ENCODE measurements around the gene SSTR5.

The SSTR5 gene

DNA sequence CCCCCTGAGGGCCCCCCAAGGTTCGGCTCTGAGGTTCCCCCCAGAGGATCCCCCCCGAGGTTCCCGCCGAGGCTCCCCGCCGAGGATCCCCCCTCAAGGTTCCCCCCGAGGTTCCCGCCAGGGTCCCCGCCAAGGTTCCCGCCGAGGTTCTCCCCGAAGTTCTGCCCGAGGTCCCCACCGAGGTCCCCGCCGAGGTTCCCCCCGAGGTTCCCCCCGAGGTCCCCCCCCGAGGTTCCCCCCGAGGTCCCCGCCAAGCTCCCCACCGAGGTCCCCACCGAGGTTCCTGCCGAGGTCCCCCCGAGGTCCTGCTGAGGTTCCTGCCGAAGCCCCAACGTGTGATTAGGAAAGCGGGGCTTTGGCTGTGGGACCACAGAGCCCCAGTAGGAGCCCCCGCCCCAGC lies 32.2 kb upstream of the SSTR5 start:
- no peak for DNase-seq

DNA sequence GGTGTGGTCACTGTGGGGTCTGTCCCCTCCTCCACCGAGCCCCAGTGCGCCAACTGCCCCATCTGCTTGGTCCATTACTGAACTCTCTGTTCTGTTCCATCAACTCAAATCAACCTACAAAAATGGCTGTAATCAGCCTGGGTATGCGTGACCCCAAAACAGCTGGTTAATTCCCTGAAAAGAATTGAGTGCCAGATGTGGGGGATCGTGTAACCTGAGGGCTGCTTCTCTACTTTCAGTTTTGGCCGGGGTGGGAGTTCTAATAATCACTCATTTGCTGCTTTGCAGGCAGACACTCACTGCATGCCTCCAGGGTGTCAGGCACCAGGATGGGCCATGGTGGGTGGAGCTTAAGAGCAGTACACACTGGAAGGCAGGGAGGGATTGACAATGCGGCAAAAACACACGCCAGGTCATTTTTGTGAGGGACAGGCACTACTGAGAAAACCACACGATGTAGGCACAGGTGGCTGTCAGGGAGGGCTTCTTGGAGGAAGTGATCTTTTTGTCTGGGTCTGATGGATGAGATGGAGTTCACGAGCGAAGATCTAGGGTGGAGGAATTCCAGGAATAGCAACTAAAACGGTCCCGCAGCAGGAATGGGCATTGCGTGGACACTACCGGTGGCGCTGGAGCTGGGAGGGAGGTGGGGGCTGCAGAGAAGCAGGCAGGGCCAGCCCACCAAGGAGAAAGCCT lies 30.4 kb upstream of the SSTR5 start:
- no peak for DNase-seq

DNA sequence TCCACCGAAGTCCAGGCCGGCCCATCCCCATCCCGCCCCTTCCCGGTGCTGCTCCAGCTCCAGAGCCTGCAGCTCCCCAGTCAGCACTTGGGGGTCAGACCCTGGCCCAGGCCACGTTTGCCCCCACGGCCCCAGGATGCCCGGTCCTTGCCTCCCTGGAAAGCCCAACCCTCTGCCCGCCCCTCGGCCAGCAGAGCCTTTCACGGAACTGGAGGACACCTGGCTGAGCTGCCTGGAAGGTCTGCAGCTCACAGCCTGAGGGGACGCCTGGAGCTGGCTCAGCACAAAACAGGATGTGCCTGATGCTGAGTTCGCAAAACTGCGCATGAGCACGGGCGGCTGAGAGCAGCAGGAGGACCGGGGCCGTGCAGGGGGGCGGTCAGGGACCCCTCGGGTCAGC lies 29.7 kb upstream of the SSTR5 start:
- no peak for DNase-seq

DNA sequence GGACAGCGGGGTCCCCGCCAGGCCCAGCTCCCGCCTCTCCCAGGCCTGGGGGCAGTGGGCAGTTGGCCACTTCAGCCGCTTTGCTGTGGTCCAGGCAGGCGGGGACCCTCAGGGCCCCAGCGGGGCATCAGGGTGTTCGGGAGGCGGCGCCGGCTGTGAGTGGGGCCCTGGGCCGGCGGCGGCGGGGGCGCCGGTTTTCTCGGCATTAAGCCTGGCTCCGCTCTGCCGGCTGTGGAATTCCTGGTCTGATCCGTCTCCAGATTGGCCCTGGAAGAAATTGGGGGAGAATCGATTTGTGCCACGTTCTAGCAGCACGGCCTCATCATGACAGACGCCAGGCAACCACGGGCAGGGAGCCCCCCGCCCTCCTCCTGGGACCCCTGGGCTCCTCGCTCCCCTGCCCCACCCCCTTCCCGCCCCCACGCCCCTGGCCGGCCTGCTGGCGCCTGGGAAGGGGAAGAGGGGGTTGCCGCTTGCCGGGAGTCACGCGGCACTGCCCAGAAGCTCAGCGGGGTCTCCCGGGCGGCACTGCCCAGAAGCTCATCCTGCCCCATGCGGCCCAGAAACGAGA lies 28.6 kb upstream of the SSTR5 start:
- DNase-seq: no peak

DNA sequence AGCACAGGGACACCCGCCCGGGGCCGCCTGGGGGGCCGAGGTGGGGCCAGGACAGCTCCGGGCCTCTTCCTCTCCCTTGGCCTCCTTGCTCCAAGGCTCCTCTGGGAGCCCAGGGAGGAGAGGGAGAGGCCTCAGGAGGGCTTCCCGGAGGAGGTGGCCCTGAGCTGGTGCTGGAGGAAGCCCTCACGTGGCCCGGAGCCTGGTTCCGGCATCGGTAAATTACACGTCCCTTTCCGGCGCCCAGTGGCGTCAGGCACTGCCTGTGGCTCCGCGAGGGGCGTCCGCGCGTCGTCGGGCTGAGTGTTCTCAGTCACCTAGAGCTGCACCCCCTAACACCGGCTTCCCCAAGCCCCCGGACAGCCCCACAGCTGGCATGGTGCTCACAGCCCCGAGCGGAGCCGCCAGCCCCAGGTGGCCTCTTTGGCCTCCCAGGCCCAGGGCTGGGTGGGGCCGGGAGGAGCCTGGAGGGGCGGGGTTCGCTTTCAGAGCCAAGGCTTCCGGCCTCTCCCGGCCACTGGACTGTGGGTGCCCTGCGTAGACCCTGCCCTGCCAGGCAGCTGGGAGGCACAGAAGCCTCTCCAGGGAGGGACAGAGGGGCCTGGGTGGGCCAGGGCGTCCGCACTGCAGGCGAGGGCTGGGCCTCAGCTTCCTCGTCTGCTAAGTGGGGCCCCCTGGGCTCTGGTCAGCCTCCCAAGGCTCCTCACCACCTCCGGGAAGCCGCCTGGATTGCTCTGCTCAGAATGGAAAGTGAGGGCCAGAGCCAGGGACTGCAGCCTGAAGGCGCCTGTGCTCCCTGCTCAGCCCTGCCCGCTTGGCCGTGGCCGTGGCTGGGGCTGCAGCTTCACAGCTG lies 27.9 kb upstream of the SSTR5 start:
- DNase-seq: no peak

DNA sequence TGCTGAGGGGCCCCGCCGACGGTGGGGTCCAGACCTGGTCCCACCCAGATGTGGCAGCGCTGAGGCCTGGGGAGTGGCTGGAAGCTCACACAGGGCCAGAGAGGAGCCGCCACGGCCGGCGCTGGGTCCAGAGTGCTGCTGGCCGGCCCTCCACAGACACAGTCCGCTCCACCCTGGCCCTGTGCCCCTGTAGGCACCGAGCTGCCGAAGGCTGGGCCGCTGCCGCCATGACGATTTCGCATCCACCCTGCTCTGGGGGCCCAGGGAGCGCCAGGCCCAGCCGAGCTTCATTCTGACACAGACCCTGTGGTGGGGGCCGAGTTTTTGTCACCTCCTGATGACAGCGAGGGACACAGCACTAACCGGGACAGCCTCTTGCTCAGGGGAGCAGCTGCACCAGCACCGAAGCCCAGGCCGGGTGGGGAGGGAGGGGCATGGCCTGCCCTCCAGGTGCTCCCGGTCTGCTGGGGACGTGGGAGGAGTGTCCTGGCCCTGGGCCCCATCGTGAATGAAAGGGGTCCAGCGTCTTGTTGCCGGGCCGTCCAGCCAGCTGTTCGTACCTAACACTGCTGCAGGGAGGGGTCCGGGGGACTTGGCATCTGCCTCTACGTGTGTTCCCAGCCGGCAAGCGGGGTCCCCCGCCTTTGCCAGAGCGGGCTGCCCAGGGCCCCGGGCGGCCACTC lies 27.1 kb upstream of the SSTR5 start:
- no peak for DNase-seq

DNA sequence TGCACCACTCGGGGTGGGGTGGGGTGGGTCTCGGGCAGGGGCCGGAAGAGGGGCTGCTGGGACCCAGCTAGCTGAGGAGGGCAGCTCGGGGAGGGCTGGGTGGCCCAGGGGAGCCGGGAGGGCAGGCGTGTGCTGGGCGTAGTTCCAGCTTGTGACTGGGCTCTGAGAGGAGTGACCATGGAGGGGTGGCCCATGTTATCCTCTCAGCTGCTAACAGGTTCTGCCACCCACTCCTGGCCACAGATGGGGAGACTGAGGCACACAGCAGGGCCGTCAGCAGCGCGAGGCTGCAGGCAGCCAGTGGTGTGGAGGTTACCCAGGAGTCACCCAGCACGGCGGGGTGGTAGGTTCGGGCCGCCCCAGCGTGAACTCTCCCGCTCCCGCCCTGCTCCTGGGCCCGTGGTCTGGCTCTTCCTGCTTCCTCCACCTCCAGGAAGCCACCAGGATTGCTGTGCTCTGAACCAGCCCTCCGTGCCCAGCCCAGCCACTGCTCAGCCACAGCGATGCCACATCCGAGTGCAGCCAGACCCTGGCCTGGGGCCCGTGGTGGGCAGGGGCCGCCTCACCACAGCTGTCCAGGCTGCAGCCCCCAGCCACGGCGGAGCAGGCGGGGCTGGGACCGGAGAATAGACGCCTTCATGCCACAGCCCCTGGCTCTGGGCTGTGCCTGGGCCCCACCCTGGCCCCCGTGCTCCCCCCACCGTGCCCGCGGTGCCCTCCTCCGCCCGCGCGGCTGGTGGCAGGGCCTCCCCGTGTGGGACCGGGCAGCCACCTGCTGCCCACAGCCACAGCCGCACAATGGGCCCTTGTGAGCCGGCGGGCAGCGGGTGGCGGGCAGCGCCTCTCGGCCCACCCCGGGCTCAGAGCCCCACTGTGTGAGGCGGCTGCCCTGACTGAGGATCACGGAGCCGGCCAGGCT lies 26.3 kb upstream of the SSTR5 start:
- no peak for DNase-seq

DNA sequence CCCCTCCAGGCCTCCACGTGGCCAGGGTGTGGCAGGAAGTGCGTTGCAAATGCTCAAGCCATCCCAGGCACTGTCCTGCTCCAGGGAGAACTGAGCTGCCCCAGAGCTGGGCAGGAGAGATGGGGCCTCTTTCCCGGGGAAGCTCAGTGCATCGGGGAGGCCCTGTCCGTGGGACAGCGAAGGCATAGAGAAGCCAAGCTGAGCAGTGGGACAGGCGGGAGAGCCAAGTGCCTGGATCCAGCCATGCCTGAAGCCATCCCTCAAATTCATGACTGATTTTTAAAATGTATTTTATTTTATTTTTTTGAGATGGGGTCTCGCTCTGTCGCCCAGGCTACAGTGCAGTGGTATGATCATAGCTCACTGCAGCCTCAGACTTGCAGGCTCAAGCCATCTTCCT lies 25.4 kb upstream of the SSTR5 start:
- no peak for DNase-seq

DNA sequence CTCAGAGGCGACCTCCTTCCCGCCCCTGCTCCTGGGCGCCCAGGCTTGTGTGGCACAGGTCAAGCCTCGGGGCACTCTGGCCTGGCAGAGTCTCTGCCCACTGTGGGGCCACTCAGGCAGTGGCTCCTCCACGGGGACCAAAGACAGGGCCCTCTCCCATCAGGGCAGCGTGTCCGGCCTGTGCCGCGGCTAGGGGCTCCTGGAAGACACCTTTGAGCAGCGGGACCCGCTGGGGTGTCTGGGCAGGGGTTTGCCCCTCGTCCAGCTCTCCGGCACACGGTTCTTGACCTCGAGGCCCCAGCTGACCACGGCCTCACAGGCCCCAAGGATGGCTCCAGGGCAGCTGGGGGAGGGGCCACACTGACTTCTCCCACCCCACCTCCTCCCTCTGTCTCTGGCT lies 24.7 kb upstream of the SSTR5 start:
- DNase-seq: no peak

DNA sequence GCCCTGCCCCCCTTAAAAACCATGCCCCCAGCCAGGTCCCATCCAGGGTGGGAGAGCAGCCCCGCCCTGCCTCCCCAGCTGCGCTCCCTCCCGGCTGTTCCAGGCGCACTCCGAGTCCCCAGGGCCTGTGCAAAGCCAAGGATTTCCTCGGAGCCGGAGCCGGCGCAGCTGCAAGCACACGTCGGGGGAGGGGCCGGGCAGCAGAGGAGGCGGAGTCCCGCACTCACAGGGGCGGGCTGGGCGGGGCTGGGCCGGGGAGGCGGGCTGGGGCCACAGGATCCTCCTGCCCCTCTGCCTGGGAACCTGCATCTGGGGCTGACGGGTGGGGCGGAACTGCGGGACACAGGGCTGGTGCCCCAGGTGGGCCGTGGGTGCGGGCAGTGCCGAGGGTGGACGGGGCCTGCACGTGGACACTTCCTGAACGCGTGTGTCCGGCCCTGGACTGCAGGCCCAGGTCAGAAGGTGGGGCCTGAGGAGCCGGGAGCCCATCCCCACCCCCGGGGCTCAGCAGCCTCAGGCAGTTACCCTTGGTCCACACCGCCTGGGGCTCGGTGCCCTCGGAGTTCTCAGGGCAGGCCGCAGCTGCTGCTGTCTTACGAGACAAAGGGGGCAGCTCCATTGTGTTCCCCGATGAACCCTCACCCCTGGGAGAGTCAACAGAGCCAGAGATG lies 24.0 kb upstream of the SSTR5 start:
- peak; percentile 87 for DNase-seq

DNA sequence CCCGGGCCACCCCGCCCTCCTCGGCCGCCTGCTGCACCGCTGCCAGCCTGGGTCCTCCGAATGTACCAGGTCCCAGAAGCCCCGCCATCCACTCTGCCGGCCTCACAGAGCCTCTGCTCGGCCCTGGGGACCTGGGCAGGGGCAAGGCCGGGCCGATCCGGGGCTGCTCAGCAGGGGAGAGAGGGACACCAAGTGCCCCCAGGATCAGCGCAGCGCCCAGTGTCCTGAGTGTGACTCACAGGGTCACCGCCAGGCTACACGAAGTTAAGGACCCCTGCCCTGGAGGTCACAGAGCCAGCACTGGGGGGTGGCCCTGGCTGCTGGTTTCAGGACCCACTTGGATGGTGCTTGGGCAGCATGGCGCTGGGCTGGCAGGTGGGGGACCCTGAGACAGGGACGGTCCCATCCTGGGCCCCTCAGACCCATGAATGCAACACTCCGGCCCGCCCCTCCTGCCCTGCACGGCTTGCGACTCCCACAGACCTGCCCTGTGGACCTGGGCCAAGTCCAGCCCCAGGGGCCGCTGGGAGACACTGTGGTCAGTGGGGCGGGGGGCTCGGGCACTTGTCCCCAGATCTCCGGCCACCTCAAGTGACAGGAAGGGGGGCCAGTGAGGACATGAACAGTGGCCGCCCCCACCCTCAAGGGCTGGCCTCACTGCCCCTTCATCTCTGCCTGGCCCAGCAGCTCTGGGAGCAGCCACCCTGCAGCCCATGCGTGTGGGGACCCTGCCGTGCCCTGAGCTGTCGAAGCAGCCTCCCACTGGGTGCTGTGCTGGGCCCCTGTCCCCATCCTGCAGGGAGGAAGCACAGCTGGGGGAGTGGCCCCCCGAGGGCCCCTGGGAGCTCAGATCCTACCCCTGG lies 23.2 kb upstream of the SSTR5 start:
- no peak for DNase-seq

DNA sequence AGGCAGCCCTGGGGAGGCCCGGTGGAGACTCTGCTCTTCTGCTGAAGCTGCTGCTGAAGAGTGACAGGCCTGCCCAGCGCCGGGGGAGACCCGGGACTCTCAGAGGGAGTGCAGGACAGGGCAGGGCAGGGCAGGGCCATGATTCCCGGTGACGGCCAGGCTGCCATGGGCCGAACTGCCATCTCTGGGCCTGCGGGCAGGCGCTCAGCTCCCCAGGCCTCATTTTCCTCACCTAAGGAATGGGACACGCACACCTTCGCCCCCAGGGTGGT lies 22.6 kb upstream of the SSTR5 start:
- DNase-seq: no peak

DNA sequence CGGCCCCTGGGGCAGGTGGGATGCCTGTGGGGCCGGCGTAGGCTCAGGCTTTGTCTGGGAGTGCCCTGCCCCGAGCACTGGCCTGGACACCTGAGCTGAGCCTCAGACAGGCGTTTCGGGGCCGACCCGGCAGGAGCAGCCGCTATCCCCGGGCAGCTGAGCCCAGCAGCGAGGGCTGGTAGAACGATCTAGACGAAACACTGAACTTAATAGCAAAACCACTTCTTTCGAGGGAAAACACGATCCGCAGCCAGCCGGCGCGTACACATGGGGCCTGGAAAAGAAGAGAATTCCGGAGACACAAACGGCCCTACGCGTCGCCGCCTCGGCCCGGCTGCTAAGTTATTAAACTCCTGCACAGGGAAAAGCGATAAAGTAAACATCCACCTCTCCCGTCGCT lies 22.0 kb upstream of the SSTR5 start:
- no peak for DNase-seq

DNA sequence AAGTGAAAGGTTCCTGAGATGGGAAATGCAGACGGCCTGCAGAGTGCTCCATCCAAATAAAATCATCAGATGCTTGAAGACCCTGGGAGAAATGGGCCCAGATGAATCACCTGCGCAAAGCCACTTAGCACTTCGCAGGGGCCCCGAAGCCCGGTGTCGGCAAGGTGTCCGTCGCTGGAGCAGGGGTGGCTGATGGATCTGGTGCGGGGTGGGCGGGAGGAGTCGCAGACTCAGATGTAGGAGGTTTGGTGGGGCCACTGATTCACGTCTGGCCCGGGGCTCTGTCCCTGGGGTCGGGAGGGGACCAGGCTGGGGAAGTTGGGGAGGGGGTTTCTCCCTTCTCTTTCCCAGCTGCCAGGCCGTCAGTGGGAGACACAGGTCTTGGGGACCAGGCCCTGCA lies 21.6 kb upstream of the SSTR5 start:
- no peak for DNase-seq

DNA sequence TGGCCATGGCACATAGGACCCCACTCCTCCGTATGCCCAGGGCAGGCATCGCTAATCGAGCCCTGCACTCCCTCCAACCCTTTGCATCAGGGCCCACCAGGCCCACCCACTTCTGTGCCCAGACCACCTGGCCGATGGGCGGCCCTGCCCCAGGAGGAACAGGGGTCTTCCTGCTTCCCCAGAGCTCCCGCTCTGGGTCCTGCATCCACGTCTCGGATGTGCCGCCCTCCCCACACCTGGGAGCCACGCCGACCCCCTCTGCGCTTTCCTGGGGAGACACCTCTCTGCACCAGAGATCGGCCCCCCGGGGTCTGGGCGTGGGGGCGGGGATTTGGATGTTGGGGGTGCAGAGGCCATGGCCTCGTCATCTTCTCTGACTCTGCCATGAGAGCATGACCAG lies 21.1 kb upstream of the SSTR5 start:
- DNase-seq: no peak

DNA sequence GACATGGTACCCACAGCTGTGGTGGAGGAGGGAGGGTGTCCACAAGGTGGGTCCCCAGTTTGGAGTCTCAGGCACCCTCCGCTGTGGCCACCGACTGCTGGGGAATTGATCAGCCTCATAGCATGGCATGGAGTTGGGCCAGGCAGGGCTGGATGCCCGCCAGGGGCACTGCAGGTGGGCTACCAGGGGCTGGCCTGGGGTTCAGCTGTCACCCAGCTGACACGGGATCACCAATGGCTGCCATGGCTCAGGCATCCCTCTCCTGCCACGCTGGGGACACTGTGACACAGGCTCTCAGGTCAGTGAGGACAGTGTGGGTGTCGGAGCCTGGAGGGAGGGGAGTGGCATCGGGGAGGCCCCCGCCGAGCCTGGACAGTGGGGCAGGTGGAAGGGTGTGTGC lies 19.8 kb upstream of the SSTR5 start:
- DNase-seq: no peak

DNA sequence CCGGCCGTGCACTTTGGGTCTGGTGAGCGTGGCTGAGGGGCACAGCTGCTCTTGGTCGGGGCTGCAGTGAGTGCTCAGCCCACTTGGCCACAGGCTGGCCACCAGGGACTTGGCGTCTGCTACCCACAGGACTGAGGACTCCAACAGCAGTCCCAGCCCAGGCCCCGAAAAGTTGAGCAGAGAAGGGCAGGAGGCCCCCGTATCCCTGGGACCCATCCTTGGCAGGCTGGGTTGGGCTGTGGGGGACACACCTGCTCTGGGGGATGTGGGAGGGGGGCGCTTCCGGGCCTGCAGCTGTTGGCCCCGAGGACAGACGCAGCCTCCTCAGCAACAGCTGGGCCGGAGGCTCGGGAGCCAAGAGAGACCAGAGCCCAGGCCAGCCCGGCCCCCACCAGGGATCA lies 19.4 kb upstream of the SSTR5 start:
- no peak for DNase-seq

DNA sequence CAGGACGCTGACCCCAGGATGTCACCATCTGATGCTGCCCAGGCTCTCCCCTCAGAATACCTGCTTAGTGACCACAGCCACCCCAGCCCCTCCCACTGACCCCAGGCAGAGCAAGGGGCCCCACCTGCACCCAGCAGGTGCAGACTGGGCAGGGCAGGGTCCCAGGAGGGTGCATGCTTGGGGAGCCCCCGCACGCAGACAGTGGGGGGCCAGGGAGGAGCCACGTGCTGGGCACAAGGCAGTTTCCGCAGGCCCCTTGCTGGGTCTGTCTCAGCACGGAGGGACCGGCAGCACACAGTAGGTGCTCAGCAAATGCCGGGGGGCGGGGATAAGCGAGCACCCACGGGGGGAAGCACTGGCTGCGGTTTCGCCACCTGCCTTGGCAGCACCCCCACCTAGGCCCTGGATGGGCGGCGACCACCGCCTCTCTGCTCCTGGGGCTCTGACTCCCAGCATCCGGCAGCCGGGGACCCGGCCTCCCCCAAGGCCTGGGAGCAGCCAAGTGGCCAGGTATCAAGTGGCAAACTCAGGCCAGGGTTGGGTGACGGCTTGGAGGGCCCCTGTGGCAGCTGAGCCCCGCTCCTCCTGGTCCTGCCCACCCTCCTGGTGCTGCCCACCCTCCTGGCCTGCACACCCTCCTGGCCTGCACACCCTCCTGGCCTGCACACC lies 18.7 kb upstream of the SSTR5 start:
- DNase-seq: no peak

DNA sequence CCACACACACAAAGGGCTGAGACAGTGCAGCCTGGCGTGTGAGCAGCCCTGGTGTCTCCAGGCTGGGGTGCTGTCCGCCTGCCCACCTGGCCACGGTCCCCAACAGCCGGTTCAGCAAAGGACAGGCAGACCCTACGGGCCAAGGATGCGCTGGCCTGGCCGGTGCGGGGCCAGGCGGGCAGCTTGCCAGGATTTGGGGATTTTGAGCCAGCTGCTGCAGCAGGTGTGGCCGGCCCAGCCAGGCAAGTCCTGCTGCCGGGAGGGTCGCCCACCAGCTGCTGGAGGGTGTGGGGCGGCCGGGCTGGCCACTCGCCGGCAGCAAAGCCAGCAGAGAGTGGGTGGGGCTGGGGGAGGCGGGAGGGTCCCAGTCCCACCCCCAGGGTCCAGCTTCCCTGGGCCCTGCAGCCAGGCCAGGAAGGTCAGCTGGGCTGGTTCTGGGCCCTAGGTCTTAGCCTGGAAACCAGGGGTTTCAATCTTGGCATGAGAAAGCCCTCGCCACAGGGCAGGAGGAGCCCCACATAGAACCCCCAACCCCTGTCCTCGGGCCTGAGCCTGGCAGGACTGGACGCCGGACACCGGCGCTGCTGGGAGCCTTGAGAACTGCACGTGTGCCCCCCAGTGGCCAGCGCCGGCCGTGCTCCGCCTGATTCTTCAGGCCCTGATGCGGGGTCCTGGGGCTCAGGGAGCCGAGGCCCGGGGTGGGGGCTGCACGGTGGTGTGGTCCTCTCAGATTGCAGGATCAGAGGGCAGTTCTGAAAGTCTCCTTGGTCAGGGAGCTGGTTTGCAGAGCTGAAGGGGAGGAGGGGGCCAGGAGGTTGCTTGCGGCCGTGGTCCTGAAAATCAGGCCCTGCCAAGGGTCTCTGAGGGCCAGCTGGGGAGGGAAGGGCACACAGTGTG lies 17.6 kb upstream of the SSTR5 start:
- peak; percentile 78 for DNase-seq

DNA sequence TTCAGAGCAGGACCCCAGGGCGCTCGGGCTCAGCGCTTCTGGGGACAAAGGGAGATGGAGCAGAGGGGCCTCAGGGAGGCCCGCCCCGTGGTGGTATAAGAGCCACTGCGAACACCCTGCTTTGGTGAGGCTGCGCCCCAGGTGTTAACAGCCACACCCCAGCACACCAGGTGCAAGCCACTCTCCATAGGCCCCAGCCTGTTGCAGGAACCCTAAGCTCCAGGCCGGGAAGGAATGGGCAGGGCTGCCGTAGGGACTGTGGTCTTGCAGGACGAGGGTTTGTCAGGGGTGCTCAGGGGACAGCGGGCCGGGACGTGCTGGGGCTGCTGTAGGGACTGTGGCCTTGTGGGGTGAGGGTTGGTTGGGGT lies 17.0 kb upstream of the SSTR5 start:
- DNase-seq: no peak

Data from islet precursor cell (in vitro differentiated cells).